Measurements from ENCODE around the gene SEMA4D. TPM values are rescaled to one million over a fixed set of nuclear protein-coding genes. Genes with fewer than 3 reads are reported as not detected.

SEMA4D gene
- total RNA-seq, 1 donor from 2014 or later = 46.2 TPM

GRCh38 chr9:89488936-89489335 is 9.0 kb downstream of the SEMA4D start:
- no peak for DNase-seq
- Histone ChIP-seq H3K4me1 (no peaks in the 10 kb centered on the region), H3K36me3 (no peaks in the 10 kb centered on the region), H3K4me3 (no peak overlapping the region), H3K27me3 (no peaks in the 10 kb centered on the region), H3K27ac (no peak overlapping the region), H3K9me3 (no peaks in the 10 kb centered on the region)
- TF ChIP-seq CTCF (IDR thresholded peaks at IDR 0.05) = no peak
- no peak for ATAC-seq
- intact Hi-C loops (cut with DNase I) = no loop called here

DNA sequence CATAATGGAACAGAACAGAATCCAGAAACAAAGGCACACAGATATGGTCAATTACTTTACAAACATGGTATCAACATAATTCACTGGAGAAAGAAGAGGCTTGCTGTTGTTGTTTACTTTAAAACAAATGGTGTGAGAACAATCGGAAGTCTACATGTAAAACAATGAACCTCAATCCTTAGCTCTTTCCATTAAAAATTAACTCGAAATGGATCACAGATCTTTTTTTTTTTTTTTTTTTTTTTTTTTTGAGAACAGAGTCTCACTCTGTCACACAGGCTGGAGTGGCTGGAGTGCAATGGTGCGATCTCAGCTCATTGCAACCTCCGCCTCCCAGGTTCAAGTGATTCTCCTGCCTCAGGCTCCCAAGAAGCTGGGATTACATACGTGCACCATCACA is 9.8 kb downstream of the SEMA4D start:
- H3K36me3 ChIP-seq = no peaks in the 10 kb centered on the region
- H3K9me3 ChIP-seq = no peaks in the 10 kb centered on the region
- H3K4me1 ChIP-seq = no peaks in the 10 kb centered on the region
- no peak for DNase-seq
- TF ChIP-seq CTCF (IDR thresholded peaks at IDR 0.05) = no peak
- no peaks in the 10 kb centered on the region for H3K27me3 ChIP-seq
- no peak for ATAC-seq
- intact Hi-C loops (cut with DNase I) = no loop called here
- no peak overlapping the region for H3K27ac ChIP-seq
- H3K4me3 ChIP-seq = no peak overlapping the region

DNA sequence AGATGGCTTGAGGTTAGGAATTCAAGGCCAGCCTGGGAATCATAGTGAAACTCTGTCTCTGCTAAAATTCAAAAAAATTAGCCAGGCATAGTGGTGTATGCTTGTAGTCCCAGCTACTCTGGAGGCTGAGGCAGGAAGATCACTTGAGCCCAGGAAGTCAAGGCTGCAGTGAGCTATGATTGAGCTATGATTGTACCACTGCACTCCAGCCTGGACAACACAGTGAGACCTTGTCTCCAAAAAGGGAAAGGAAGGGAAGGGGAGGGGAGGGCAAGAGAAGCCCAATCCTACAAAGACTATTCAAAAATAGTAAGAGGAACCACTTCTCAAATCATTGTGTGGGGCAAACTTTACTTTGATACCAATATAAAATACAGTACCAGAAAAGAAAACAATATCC is 11.2 kb downstream of the SEMA4D start:
- no peak for ATAC-seq
- Histone ChIP-seq H3K36me3 (no peaks in the 10 kb centered on the region), H3K27me3 (no peaks in the 10 kb centered on the region), H3K4me3 (no peak overlapping the region), H3K9me3 (no peaks in the 10 kb centered on the region), H3K27ac (no peak overlapping the region), H3K4me1 (no peaks in the 10 kb centered on the region)
- DNase-seq = no peak
- TF ChIP-seq CTCF (IDR thresholded peaks at IDR 0.05) = no peak
- intact Hi-C loops (cut with DNase I) = no loop called here

GRCh38 chr9:89484475-89485404 is 13.2 kb downstream of the SEMA4D start:
- ATAC-seq (peak; percentile 44), DNase-seq (no peak)
- Histone ChIP-seq H3K9me3 (no peaks in the 10 kb centered on the region), H3K4me1 (no peaks in the 10 kb centered on the region), H3K27ac (no peak overlapping the region), H3K36me3 (no peaks in the 10 kb centered on the region), H3K27me3 (no peaks in the 10 kb centered on the region), H3K4me3 (peak overlapping the region; percentile 27)
- no peak for TF ChIP-seq CTCF (IDR thresholded peaks at IDR 0.05)
- intact Hi-C loops (cut with DNase I) = no loop called here

- DNase-seq = no peak
- H3K4me3 ChIP-seq = peak overlapping the region; percentile 27
- H3K9me3 ChIP-seq = no peaks in the 10 kb centered on the region
- no peaks in the 10 kb centered on the region for H3K27me3 ChIP-seq
- intact Hi-C loops (cut with DNase I) = no loop called here
- no peaks in the 10 kb centered on the region for H3K4me1 ChIP-seq
- H3K27ac ChIP-seq = no peak overlapping the region
- ATAC-seq = peak; percentile 76
- no peaks in the 10 kb centered on the region for H3K36me3 ChIP-seq
- no peak for TF ChIP-seq CTCF (IDR thresholded peaks at IDR 0.05)
Measured at GRCh38 chr9:89483592-89484474, 14.1 kb downstream of the SEMA4D start.
